ENCODE measurements around the gene OSBPL3. TPM values are rescaled to one million over a fixed set of nuclear protein-coding genes. Genes with fewer than 3 reads are reported as not detected.

Gene OSBPL3
- total RNA-seq, 1 experiment from 2014 or later, result 11.6 TPM

DNA sequence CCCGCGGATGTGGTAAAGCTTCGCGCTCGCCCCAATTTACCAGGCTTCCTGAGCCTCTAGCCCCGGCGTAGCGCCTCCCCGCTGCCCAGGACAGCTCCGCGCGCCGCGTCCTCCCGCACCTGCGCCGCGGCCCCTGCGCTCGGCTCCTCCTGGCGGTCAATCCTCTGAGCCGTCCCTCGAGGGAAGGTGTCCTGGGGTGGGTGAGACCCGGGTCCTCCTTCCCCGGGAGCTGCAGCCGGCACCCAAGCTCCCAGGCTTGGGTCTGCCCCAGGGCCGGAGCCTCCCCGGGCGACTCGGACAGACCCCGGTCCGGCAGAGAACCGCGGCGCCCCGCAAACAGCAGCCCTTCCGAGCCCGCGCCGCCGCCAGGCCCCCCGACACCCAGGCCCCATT lies 512 bp downstream of the OSBPL3 start:
- ChIA-PET CTCF (interaction anchor here (0.7 to 2.0 kb wide), 8 partner anchors 54 to 167 kb away, joined by 3 to 17 read pairs (median 4); no protein-coding TSS in a partner anchor), POLR2A (ENCODE audit: unreplicated experiment) (interaction anchor here (0.6 to 0.7 kb wide), 3 partner anchors 96 to 1709 kb away, joined by 3 to 8 read pairs (median 5); no protein-coding TSS in a partner anchor)
- H3K27ac ChIP-seq (ENCODE audit: low read length), result peak overlapping the region; percentile 52
- intact Hi-C loops (cut with micrococcal nuclease), result loop anchor here (5.0 kb wide), 1 partner anchor 97 kb away; no protein-coding TSS in a partner anchor
- peaks cover 18% of the 10 kb centered on the region for H3K4me1 ChIP-seq (ENCODE audit: insufficient read depth, low read length)
- H4K20me1 ChIP-seq (ENCODE audit: low read length), result peaks cover 12% of the 10 kb centered on the region
- peak; percentile 66 for DNase-seq
- no peaks in the 10 kb centered on the region for H3K36me3 ChIP-seq (ENCODE audit: low read depth, low read length)
- H3K9me3 ChIP-seq (ENCODE audit: low read length), result no peaks in the 10 kb centered on the region
- H3K4me3 ChIP-seq (ENCODE audit: low read length), result peak overlapping the region; percentile 72
- TF ChIP-seq EZH2phosphoT487 (IDR thresholded peaks at IDR 0.05; ENCODE audit: borderline replicate concordance, low read length), result no peak
- TF ChIP-seq EZH2 (IDR thresholded peaks at IDR 0.05; ENCODE audit: low read length, unreplicated experiment), result no peak
- TF ChIP-seq, protein P1, sequence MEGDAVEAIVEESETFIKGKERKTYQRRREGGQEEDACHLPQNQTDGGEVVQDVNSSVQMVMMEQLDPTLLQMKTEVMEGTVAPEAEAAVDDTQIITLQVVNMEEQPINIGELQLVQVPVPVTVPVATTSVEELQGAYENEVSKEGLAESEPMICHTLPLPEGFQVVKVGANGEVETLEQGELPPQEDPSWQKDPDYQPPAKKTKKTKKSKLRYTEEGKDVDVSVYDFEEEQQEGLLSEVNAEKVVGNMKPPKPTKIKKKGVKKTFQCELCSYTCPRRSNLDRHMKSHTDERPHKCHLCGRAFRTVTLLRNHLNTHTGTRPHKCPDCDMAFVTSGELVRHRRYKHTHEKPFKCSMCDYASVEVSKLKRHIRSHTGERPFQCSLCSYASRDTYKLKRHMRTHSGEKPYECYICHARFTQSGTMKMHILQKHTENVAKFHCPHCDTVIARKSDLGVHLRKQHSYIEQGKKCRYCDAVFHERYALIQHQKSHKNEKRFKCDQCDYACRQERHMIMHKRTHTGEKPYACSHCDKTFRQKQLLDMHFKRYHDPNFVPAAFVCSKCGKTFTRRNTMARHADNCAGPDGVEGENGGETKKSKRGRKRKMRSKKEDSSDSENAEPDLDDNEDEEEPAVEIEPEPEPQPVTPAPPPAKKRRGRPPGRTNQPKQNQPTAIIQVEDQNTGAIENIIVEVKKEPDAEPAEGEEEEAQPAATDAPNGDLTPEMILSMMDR (conservative IDR thresholded peaks at IDR 0.05; ENCODE audit: low read depth, low read length), result peak; percentile 58
- peaks cover 54% of the 10 kb centered on the region for H3K79me2 ChIP-seq (ENCODE audit: low read length)
- no peaks in the 10 kb centered on the region for H3K27me3 ChIP-seq (ENCODE audit: low read length)
- peak; percentile 46 for ATAC-seq
- BruUV-seq (replicated peaks), result no TSS peak
- H3F3A ChIP-seq (ENCODE audit: low read length, unreplicated experiment), result no peaks in the 10 kb centered on the region
- H3K9ac ChIP-seq (ENCODE audit: low read length), result peak overlapping the region; percentile 88
- H2AFZ ChIP-seq (ENCODE audit: low read length), result peak overlapping the region; percentile 85
- peak overlapping the region; percentile 93 for H3K4me2 ChIP-seq (ENCODE audit: low read length)
- H3K9me2 ChIP-seq (replicated peaks; ENCODE audit: low read length), result no peaks in the 10 kb centered on the region

DNA sequence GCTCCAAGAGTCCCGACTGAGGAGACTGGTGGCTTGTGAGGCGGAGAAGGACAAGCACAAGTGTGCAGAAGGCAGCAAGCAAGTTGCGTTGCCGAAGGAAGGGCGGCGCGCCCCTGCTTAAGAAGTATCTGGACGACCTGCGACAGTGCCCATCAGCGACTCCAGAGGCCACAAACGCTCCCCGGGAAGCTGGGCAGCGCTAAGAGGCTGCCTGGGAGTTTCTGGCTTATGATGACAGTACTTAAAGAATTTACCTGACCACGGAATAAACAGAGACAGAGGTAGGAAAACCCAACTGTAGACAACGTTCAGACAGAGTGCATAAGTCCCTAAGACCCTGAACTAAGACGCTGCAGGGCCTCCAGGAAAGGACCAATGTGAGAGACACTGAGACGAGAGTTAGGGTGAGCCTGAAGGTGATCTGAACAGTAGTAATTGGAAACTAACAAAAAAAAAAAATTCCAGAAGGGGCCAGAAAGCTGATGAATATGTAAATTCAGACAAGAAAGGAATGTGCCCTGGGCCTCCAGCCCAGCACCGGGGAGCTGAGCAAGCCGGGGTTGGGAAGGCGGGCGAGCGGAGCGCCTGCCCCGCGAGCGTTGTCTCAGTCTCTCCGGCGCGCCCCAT lies 1.0 kb downstream of the OSBPL3 start:
- H3K9ac ChIP-seq (ENCODE audit: low read length), result peak overlapping the region; percentile 88
- peaks cover 59% of the 10 kb centered on the region for H3K79me2 ChIP-seq (ENCODE audit: low read length)
- H4K20me1 ChIP-seq (ENCODE audit: low read length), result peaks cover 12% of the 10 kb centered on the region
- ATAC-seq (peak; percentile 0), DNase-seq (peak; percentile 50)
- no peaks in the 10 kb centered on the region for H3K9me3 ChIP-seq (ENCODE audit: low read length)
- no peaks in the 10 kb centered on the region for H3K9me2 ChIP-seq (replicated peaks; ENCODE audit: low read length)
- POLR2A ChIA-PET (ENCODE audit: unreplicated experiment), result interaction anchor here (0.6 to 0.7 kb wide), 3 partner anchors 96 to 158 kb away, joined by 3 to 8 read pairs (median 3); no protein-coding TSS in a partner anchor
- H3K4me3 ChIP-seq (ENCODE audit: low read length), result peak overlapping the region; percentile 72
- H3F3A ChIP-seq (ENCODE audit: low read length, unreplicated experiment), result no peaks in the 10 kb centered on the region
- no peaks in the 10 kb centered on the region for H3K27me3 ChIP-seq (ENCODE audit: low read length)
- H3K36me3 ChIP-seq (ENCODE audit: low read depth, low read length), result no peaks in the 10 kb centered on the region
- no peak for TF ChIP-seq EZH2 (IDR thresholded peaks at IDR 0.05; ENCODE audit: low read length, unreplicated experiment)
- no peak for TF ChIP-seq EZH2phosphoT487 (IDR thresholded peaks at IDR 0.05; ENCODE audit: borderline replicate concordance, low read length)
- TF ChIP-seq, protein P1 (conservative IDR thresholded peaks at IDR 0.05; ENCODE audit: low read depth, low read length), result no peak
- H2AFZ ChIP-seq (ENCODE audit: low read length), result peak overlapping the region; percentile 85
- intact Hi-C loops (cut with micrococcal nuclease), result loop anchor here (5.0 kb wide), 1 partner anchor 97 kb away; no protein-coding TSS in a partner anchor
- BruUV-seq (replicated peaks), result no TSS peak
- 0 out of 2 replicates have a peak overlapping the region, but pooled peaks have one; percentile 52 for H3K27ac ChIP-seq (ENCODE audit: low read length)
- peak overlapping the region; percentile 93 for H3K4me2 ChIP-seq (ENCODE audit: low read length)
- CTCF ChIA-PET, result interaction anchor here (0.6 to 2.0 kb wide), 9 partner anchors 54 to 167 kb away, joined by 3 to 17 read pairs (median 5); no protein-coding TSS in a partner anchor
- H3K4me1 ChIP-seq (ENCODE audit: insufficient read depth, low read length), result peaks cover 18% of the 10 kb centered on the region
